Kidney capillary endothelial cell (primary cell): ENCODE measurements around the gene MEGF11.

Experiments
- DNase-seq: peaks from one replicate; pipeline ENCODE4 v3.0.0-alpha.2; 2018; ENCODE audit warnings: low spot score

MEGF11 gene

GRCh38 chr15:66170042-66170441, 83.5 kb downstream of the MEGF11 start:
- no peak for DNase-seq

- DNase-seq = no peak
Measured at GRCh38 chr15:66169625-66170024, 83.9 kb downstream of the MEGF11 start.

GRCh38 chr15:66169023-66169422, 84.5 kb downstream of the MEGF11 start:
- no peak for DNase-seq

- no peak for DNase-seq
Measured at GRCh38 chr15:66167854-66168253, 85.7 kb downstream of the MEGF11 start.

- no peak for DNase-seq
Measured at GRCh38 chr15:66165856-66166255, 87.7 kb downstream of the MEGF11 start.

GRCh38 chr15:66164788-66165187, 88.8 kb downstream of the MEGF11 start:
- DNase-seq = no peak

- DNase-seq = no peak
Measured at GRCh38 chr15:66163553-66163952, 90.0 kb downstream of the MEGF11 start.

- DNase-seq = no peak
Measured at GRCh38 chr15:66162286-66162685, 91.3 kb downstream of the MEGF11 start.

GRCh38 chr15:66161575-66162118, 91.9 kb downstream of the MEGF11 start:
- no peak for DNase-seq

- DNase-seq = no peak
Measured at GRCh38 chr15:66161108-66161507, 92.4 kb downstream of the MEGF11 start.

- no peak for DNase-seq
Measured at GRCh38 chr15:66157507-66157906, 96.0 kb downstream of the MEGF11 start.

- no peak for DNase-seq
Measured at GRCh38 chr15:66156310-66156975, 97.1 kb downstream of the MEGF11 start.

- DNase-seq = no peak
Measured at GRCh38 chr15:66155065-66155464, 98.5 kb downstream of the MEGF11 start.

- no peak for DNase-seq
Measured at GRCh38 chr15:66154581-66154980, 99.0 kb downstream of the MEGF11 start.

- DNase-seq = no peak
Measured at GRCh38 chr15:66153549-66154415, 99.8 kb downstream of the MEGF11 start.

GRCh38 chr15:66152650-66153049, 100.9 kb downstream of the MEGF11 start:
- DNase-seq = no peak

GRCh38 chr15:66151809-66152208, 101.7 kb downstream of the MEGF11 start:
- no peak for DNase-seq

- no peak for DNase-seq
Measured at GRCh38 chr15:66149871-66150270, 103.7 kb downstream of the MEGF11 start.

GRCh38 chr15:66148187-66148586, 105.4 kb downstream of the MEGF11 start:
- no peak for DNase-seq

GRCh38 chr15:66147440-66147839, 106.1 kb downstream of the MEGF11 start:
- DNase-seq = no peak

GRCh38 chr15:66145726-66146182, 107.8 kb downstream of the MEGF11 start:
- DNase-seq = no peak

- no peak for DNase-seq
Measured at GRCh38 chr15:66144978-66145725, 108.4 kb downstream of the MEGF11 start.
